ENCODE measurements around the gene FBL. TPM values are rescaled to one million over a fixed set of nuclear protein-coding genes. Genes with fewer than 3 reads are reported as not detected.

The FBL gene
- total and polyA plus RNA-seq, 2 of the 13 experiments (the other 11 are each of a cell fraction or from before 2014, with no cell fraction given): 153 to 468 TPM

GRCh38 chr19:39830847-39831246, 15.3 kb downstream of the FBL start:
- no TSS peak for BruUV-seq (replicated peaks)
- Histone ChIP-seq H3K9ac (ENCODE audit: insufficient read depth, low read depth, low read length) (no peak overlapping the region), H3K4me1 (ENCODE audit: insufficient read depth, low read length) (no peaks in the 10 kb centered on the region), H3K27me3 (ENCODE audit: control insufficient read depth in 1 of 2, insufficient read depth in 2 of 2, low read length in 2 of 2) (no peaks in the 10 kb centered on the region), H3K4me3 (replicated peaks in 1 of 3; ENCODE audit: insufficient read depth in 1 of 3, low read depth in 2 of 3, low read length in 3 of 3) (no peak overlapping the region), H3K36me3 (replicated peaks in 1 of 2; ENCODE audit: control insufficient read depth in 1 of 2, insufficient read depth in 2 of 2, low read length in 2 of 2) (peaks cover 27 to 56% of the 10 kb centered on the region in 2 experiments), H3K4me2 (ENCODE audit: low read depth, low read length) (no peak overlapping the region), H3K79me2 (ENCODE audit: insufficient read depth, low read length) (no peaks in the 10 kb centered on the region), H3K9me3 (ENCODE audit: low read length) (no peaks in the 10 kb centered on the region), H3K27ac (ENCODE audit: extremely low read length, insufficient read depth, low read length) (no peak overlapping the region), H2AFZ (ENCODE audit: low read length) (no peak overlapping the region), H4K20me1 (ENCODE audit: insufficient read depth, low read length) (no peaks in the 10 kb centered on the region)
- ChIA-PET CTCF (ENCODE audit: low intra/inter-chr PET ratio, low total read pairs) (no interaction called here), POLR2A (no interaction called here)
- ATAC-seq: no peak
- intact Hi-C loops (cut with micrococcal nuclease; ENCODE audit: unreplicated experiment) (no loop called here), in situ Hi-C loops (cut with HindIII; ENCODE audit: extremely low pct_ligation_motif_present, low pct_unique_long_range_greater_than_20kb) (no loop called here)
- 0 out of 4 replicates have a peak, but pooled peaks of 1 of the 2 experiments have one; percentile 20 for TF ChIP-seq POLR2A (IDR thresholded peaks at IDR 0.05; ENCODE audit: insufficient read depth in 1 of 2, low read depth in 2 of 2, low read length in 2 of 2)
- no peak for TF ChIP-seq ZBTB2 (CRISPR knock-in tag; IDR thresholded peaks at IDR 0.05; ENCODE audit: low read depth)
- DNase-seq (ENCODE audit: low spot score): no peak
- FAIRE-seq: no peak

GRCh38 chr19:39830406-39830805, 15.8 kb downstream of the FBL start:
- Histone ChIP-seq H3K36me3 (replicated peaks in 1 of 2; ENCODE audit: control insufficient read depth in 1 of 2, insufficient read depth in 2 of 2, low read length in 2 of 2) (peaks cover 25 to 52% of the 10 kb centered on the region in 2 experiments; a peak in 4 of 5 replicates), H3K9me3 (ENCODE audit: low read length) (no peaks in the 10 kb centered on the region), H4K20me1 (ENCODE audit: insufficient read depth, low read length) (no peaks in the 10 kb centered on the region), H3K4me3 (replicated peaks in 1 of 3; ENCODE audit: insufficient read depth in 1 of 3, low read depth in 2 of 3, low read length in 3 of 3) (no peak overlapping the region), H3K79me2 (ENCODE audit: insufficient read depth, low read length) (no peaks in the 10 kb centered on the region), H3K4me1 (ENCODE audit: insufficient read depth, low read length) (no peaks in the 10 kb centered on the region), H3K27ac (ENCODE audit: extremely low read length, insufficient read depth, low read length) (no peak overlapping the region), H3K4me2 (ENCODE audit: low read depth, low read length) (no peak overlapping the region), H3K27me3 (ENCODE audit: control insufficient read depth in 1 of 2, insufficient read depth in 2 of 2, low read length in 2 of 2) (no peaks in the 10 kb centered on the region), H3K9ac (ENCODE audit: insufficient read depth, low read depth, low read length) (no peak overlapping the region), H2AFZ (ENCODE audit: low read length) (no peak overlapping the region)
- DNase-seq (ENCODE audit: low spot score) (no peak), ATAC-seq (no peak), FAIRE-seq (no peak)
- 97% methylated on average over 14 of the region's 18 CpGs for WGBS (ENCODE audit: low lambda C conversion rate)
- ChIA-PET CTCF (ENCODE audit: low intra/inter-chr PET ratio, low total read pairs) (no interaction called here), POLR2A (no interaction called here)
- intact Hi-C loops (cut with micrococcal nuclease; ENCODE audit: unreplicated experiment): no loop called here
- no TSS peak for BruUV-seq (replicated peaks)
- in situ Hi-C loops (cut with HindIII; ENCODE audit: extremely low pct_ligation_motif_present, low pct_unique_long_range_greater_than_20kb): no loop called here
- TF ChIP-seq ZBTB2 (CRISPR knock-in tag; IDR thresholded peaks at IDR 0.05; ENCODE audit: low read depth) (no peak), AGO2 (optimal IDR thresholded peaks at IDR 0.05; ENCODE audit: low read depth, low read length) (peak; percentile 66)
